Prostate gland (tissue), 2 donors: ENCODE results near the gene KDM4C.

Experiments used
- POLR2A ChIP-seq: fragments of 450-650 bp; IDR thresholded peaks from one replicate; pipeline ENCODE4 v1.6.1; 2016; ENCODE audit warnings: antibody characterized with exemption, mild to moderate bottlenecking
- POLR2AphosphoS5 ChIP-seq: sonication (generic); formaldehyde crosslinking; IDR thresholded peaks from one replicate; pipeline ENCODE4 v1.6.1; 2017; ENCODE audit warnings: antibody characterized with exemption
- TF ChIP-seq, protein P1 (sequence below), 4 experiments: fragments of 200-600 bp in 2 of 4; fragments of 450-650 bp in 2 of 4; sonication (generic) in 2 of 4; IDR thresholded peaks; 1 replicate in 3 of 4; 2 replicates in 1 of 4; pipeline ENCODE4 v1.5.1; 2016 to 2019; ENCODE audit warnings: antibody characterized with exemption in 4 of 4, mild to moderate bottlenecking in 2 of 4, moderate library complexity in 2 of 4

DNA sequence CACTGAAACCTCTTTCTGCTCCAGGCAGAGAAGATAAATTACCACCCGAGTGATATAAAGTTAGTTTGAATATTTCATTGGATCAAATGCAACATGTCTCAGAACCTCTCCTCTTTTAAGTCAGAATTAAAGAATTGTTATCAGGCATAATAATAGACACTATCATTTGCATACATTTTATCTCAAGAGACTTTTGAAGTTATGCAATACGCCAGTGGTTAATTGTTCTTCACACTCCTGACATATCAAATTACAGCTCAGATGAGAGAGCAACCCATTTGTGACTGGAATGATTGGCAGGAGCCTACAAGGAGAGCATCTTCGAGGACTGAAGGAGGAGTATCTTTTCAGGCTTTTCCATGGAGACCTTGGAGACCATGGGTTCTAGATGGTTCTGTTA lies 452.2 kb downstream of the KDM4C start:
- TF ChIP-seq, protein P1, sequence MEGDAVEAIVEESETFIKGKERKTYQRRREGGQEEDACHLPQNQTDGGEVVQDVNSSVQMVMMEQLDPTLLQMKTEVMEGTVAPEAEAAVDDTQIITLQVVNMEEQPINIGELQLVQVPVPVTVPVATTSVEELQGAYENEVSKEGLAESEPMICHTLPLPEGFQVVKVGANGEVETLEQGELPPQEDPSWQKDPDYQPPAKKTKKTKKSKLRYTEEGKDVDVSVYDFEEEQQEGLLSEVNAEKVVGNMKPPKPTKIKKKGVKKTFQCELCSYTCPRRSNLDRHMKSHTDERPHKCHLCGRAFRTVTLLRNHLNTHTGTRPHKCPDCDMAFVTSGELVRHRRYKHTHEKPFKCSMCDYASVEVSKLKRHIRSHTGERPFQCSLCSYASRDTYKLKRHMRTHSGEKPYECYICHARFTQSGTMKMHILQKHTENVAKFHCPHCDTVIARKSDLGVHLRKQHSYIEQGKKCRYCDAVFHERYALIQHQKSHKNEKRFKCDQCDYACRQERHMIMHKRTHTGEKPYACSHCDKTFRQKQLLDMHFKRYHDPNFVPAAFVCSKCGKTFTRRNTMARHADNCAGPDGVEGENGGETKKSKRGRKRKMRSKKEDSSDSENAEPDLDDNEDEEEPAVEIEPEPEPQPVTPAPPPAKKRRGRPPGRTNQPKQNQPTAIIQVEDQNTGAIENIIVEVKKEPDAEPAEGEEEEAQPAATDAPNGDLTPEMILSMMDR (IDR thresholded peaks at IDR 0.05): no peak
- TF ChIP-seq POLR2AphosphoS5: no peak
- TF ChIP-seq POLR2A: no peak
